ENCODE measurements around the gene CCDC197. TPM values are rescaled to one million over a fixed set of nuclear protein-coding genes. Genes with fewer than 3 reads are reported as not detected.

Gene CCDC197
- total and polyA plus RNA-seq, 2 of the 4 experiments (the other 2 are of a cell fraction): not detected

DNA sequence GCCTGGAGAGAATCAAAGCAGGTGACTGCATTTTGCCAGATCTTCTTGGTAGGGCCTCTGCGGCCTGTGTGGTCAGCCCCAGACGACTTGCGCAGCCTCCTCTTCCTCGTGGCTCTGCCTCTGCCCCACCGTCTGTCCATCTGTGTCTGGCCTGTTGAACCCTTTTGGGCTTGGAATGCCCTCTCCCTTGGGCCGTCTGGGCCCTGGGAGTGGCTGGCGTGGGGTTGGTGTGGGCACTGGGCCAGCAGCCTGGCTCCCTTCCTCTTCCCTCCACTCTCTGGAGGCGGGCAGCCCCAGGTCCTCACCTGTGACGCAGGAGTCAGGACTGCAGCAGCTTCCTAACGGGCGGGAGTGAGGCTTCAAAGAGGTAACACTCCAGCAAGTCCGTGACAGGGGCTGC is 9.7 kb upstream of the CCDC197 start:
- no peak overlapping the region for H2BK20ac ChIP-seq (ENCODE audit: low read depth, low read length)
- peaks cover 20% of the 10 kb centered on the region for H3K9me1 ChIP-seq (ENCODE audit: insufficient read depth, low read length)
- no peak overlapping the region for H3K4me2 ChIP-seq (ENCODE audit: low read depth, low read length)
- H3K9ac ChIP-seq (ENCODE audit: low read depth, low read length): no peak overlapping the region
- H3K4ac ChIP-seq (ENCODE audit: low read depth, low read length): no peak overlapping the region; the same call in 1 of the 2 replicates
- dilution Hi-C loops (cut with HindIII; ENCODE audit: low sequenced_read_pairs, unreplicated experiment) (no loop called here), in situ Hi-C loops (cut with MboI; ENCODE audit: low sequenced_read_pairs) (no loop called here), intact Hi-C loops (cut with micrococcal nuclease) (no loop called here)
- no peak overlapping the region for H3K56ac ChIP-seq (ENCODE audit: extremely low read depth, insufficient read depth, low read length)
- H4K8ac ChIP-seq (ENCODE audit: low read depth in 2 of 2, low read length in 2 of 2): no peak overlapping the region
- ATAC-seq (ENCODE audit: low read depth) (no peak), DNase-seq (no peak)
- H3K27ac ChIP-seq (ENCODE audit: insufficient read depth, low read length): no peak overlapping the region
- H3K23ac ChIP-seq (ENCODE audit: low read depth, low read length): no peak overlapping the region
- no peak overlapping the region for H2AFZ ChIP-seq (replicated peaks; ENCODE audit: low read length, poor library complexity)
- no peak overlapping the region for H2BK15ac ChIP-seq (ENCODE audit: low read depth, low read length)
- peak overlapping the region; percentile 40 for H2AK9ac ChIP-seq (replicated peaks; ENCODE audit: low read depth, low read length, poor library complexity)
- H3K14ac ChIP-seq (replicated peaks; ENCODE audit: low read depth, low read length): no peak overlapping the region
- H4K5ac ChIP-seq (ENCODE audit: low read depth, low read length): 0 out of 2 replicates have a peak overlapping the region, but pooled peaks have one; percentile 8
- CTCF ChIA-PET: interaction anchor here (3.2 kb wide), 1 partner anchor 48 kb away, joined by 14 read pairs; no protein-coding TSS in a partner anchor
- no peaks in the 10 kb centered on the region for H4K20me1 ChIP-seq (ENCODE audit: insufficient read depth, low read length)
- H3K27me3 ChIP-seq (ENCODE audit: control insufficient read depth, insufficient read depth, low read length): peaks cover 5% of the 10 kb centered on the region; the same call in 1 of the 2 replicates
- H2AK5ac ChIP-seq (ENCODE audit: low read depth, low read length): no peak overlapping the region
- TF ChIP-seq, protein P1, sequence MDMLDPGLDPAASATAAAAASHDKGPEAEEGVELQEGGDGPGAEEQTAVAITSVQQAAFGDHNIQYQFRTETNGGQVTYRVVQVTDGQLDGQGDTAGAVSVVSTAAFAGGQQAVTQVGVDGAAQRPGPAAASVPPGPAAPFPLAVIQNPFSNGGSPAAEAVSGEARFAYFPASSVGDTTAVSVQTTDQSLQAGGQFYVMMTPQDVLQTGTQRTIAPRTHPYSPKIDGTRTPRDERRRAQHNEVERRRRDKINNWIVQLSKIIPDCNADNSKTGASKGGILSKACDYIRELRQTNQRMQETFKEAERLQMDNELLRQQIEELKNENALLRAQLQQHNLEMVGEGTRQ (IDR thresholded peaks at IDR 0.05; ENCODE audit: low read depth, low read length): no peak
- TF ChIP-seq POLR2A (IDR thresholded peaks at IDR 0.05; ENCODE audit: low read depth, low read length): no peak
- TF ChIP-seq CEBPB (IDR thresholded peaks at IDR 0.05; ENCODE audit: low read depth, low read length): no peak
- TF ChIP-seq CHD1 (IDR thresholded peaks at IDR 0.05; ENCODE audit: low read depth, low read length): no peak
- no peak for TF ChIP-seq NFE2L2 (IDR thresholded peaks at IDR 0.05; ENCODE audit: low read depth, low read length)
- no peak for TF ChIP-seq FOS (IDR thresholded peaks at IDR 0.05; ENCODE audit: low read depth, low read length)
- TF ChIP-seq MXI1 (IDR thresholded peaks at IDR 0.05; ENCODE audit: borderline replicate concordance, low read depth, low read length): no peak
- no peak for TF ChIP-seq MAZ (IDR thresholded peaks at IDR 0.05; ENCODE audit: borderline replicate concordance, low read depth, low read length)
- TF ChIP-seq RAD21 (IDR thresholded peaks at IDR 0.05; ENCODE audit: low read length): no peak
- no peak for TF ChIP-seq SMC3 (IDR thresholded peaks at IDR 0.05; ENCODE audit: low read depth, low read length)
- TF ChIP-seq, protein P2, sequence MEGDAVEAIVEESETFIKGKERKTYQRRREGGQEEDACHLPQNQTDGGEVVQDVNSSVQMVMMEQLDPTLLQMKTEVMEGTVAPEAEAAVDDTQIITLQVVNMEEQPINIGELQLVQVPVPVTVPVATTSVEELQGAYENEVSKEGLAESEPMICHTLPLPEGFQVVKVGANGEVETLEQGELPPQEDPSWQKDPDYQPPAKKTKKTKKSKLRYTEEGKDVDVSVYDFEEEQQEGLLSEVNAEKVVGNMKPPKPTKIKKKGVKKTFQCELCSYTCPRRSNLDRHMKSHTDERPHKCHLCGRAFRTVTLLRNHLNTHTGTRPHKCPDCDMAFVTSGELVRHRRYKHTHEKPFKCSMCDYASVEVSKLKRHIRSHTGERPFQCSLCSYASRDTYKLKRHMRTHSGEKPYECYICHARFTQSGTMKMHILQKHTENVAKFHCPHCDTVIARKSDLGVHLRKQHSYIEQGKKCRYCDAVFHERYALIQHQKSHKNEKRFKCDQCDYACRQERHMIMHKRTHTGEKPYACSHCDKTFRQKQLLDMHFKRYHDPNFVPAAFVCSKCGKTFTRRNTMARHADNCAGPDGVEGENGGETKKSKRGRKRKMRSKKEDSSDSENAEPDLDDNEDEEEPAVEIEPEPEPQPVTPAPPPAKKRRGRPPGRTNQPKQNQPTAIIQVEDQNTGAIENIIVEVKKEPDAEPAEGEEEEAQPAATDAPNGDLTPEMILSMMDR (conservative IDR thresholded peaks at IDR 0.05; ENCODE audit: low read depth, low read length): no peak
- no peak for TF ChIP-seq RFX5 (IDR thresholded peaks at IDR 0.05; ENCODE audit: low read depth, low read length)
- TF ChIP-seq BHLHE40 (IDR thresholded peaks at IDR 0.05; ENCODE audit: low read depth, low read length): no peak
- TF ChIP-seq, protein P3, sequence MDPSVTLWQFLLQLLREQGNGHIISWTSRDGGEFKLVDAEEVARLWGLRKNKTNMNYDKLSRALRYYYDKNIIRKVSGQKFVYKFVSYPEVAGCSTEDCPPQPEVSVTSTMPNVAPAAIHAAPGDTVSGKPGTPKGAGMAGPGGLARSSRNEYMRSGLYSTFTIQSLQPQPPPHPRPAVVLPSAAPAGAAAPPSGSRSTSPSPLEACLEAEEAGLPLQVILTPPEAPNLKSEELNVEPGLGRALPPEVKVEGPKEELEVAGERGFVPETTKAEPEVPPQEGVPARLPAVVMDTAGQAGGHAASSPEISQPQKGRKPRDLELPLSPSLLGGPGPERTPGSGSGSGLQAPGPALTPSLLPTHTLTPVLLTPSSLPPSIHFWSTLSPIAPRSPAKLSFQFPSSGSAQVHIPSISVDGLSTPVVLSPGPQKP (IDR thresholded peaks at IDR 0.05; ENCODE audit: borderline replicate concordance, low read depth, low read length): no peak
- TF ChIP-seq RCOR1 (IDR thresholded peaks at IDR 0.05; ENCODE audit: insufficient replicate concordance, low read length): no peak
- TF ChIP-seq MAFK (IDR thresholded peaks at IDR 0.05; ENCODE audit: low read depth, low read length): no peak
- H2BK120ac ChIP-seq (ENCODE audit: low read depth, low read length): no peak overlapping the region
- no peak overlapping the region for H4K91ac ChIP-seq (ENCODE audit: insufficient read depth, low read depth, low read length)
- POLR2A ChIA-PET (ENCODE audit: unreplicated experiment): no interaction called here
- H3K18ac ChIP-seq (ENCODE audit: low read depth, low read length): no peak overlapping the region
- WGBS, 2 experiments (ENCODE audit: extremely low coverage in 2 of 2, insufficient read length in 1 of 2): 88% methylated on average over 5 of the region's 12 CpGs; no CpG with 5 or more reads in 1 of the 2 experiments
- peaks cover 20% of the 10 kb centered on the region for H3K4me1 ChIP-seq (ENCODE audit: control insufficient read depth, insufficient read depth, low read length)
- H2BK5ac ChIP-seq (ENCODE audit: low read depth, low read length, poor library complexity, severe bottlenecking): no peak overlapping the region
- H3K4me3 ChIP-seq (ENCODE audit: insufficient read depth, low read depth, low read length): no peak overlapping the region
- H3K9me3 ChIP-seq (ENCODE audit: control insufficient read depth, insufficient read depth, low read length): no peaks in the 10 kb centered on the region
- H3K36me3 ChIP-seq (ENCODE audit: control insufficient read depth, insufficient read depth, low read length): no peaks in the 10 kb centered on the region
- H3K79me1 ChIP-seq (ENCODE audit: low read depth in 1 of 2, low read length in 2 of 2): no peaks in the 10 kb centered on the region
- no TSS peak for BruUV-seq (replicated peaks)

Data from IMR-90 (cell line).